Measurements from ENCODE around the gene ERMAP. TPM values are rescaled to one million over a fixed set of nuclear protein-coding genes. Genes with fewer than 3 reads are reported as not detected.

Gene ERMAP
- total and polyA plus RNA-seq, 2 of the 8 experiments (the other 6 are each of a cell fraction or from before 2014, with no cell fraction given) = 2.5 to 3.9 TPM

- TF ChIP-seq SIN3A (conservative IDR thresholded peaks at IDR 0.05 in 1 of 2, IDR thresholded peaks at IDR 0.05 in 1 of 2; ENCODE audit: low read depth in 1 of 2, low read length in 2 of 2) (peak in 1 of 2 experiments; percentile 62; a peak in 1 of 4 replicates), POLR2AphosphoS5 (IDR thresholded peaks at IDR 0.05; ENCODE audit: low read depth, low read length) (peak; percentile 21), HDAC2 (IDR thresholded peaks at IDR 0.05; ENCODE audit: borderline replicate concordance in 1 of 2, low read depth in 2 of 2, low read length in 2 of 2) (peak in 1 of 2 experiments; percentile 83; a peak in 1 of 4 replicates), TBP (IDR thresholded peaks at IDR 0.05; ENCODE audit: low read depth, low read length) (peak; percentile 67), BRCA1 (IDR thresholded peaks at IDR 0.05; ENCODE audit: low read depth, low read length) (no peak), EZH2 (IDR thresholded peaks at IDR 0.05; ENCODE audit: low read depth, low read length, severe bottlenecking) (no peak), POU5F1 (IDR thresholded peaks at IDR 0.05; ENCODE audit: low read depth, low read length) (no peak)
Observed at GRCh38 chr1:42816585-42817439, at the start of gene ERMAP, which contains the start of gene SVBP (continued).

Measured in H1 (cell line).